Tibial nerve (tissue), 4 donors: ENCODE results near the gene RO60. TPM values are rescaled to one million over a fixed set of nuclear protein-coding genes. Genes with fewer than 3 reads are reported as not detected.

Source experiments
- DNase-seq, 2 donors: peaks; one replicate each; pipeline ENCODE4 v3.0.0-alpha.2; 2019; ENCODE audit warnings: low spot score in 2 of 2
- H3K27ac ChIP-seq, 4 donors: fragments of 200-600 bp; sonication (generic) in 3 of 4; one replicate each; pipeline ENCODE4 v1.5.1; 2017 to 2019; ENCODE audit warnings: mild to moderate bottlenecking in 1 of 4
- H3K27me3 ChIP-seq, 2 donors: fragments of 200-600 bp; sonication (generic) in 1 of 2; one replicate each; pipeline versions ENCODE4 v1.5.1 to v1.6.0; 2017 to 2019
- H3K36me3 ChIP-seq, 3 donors: fragments of 200-600 bp; sonication (generic); one replicate each; pipeline ENCODE4 v1.5.1; 2018 to 2019
- H3K4me1 ChIP-seq, 4 donors: fragments of 200-600 bp; sonication (generic) in 3 of 4; one replicate each; pipeline ENCODE4 v1.5.1; 2017 to 2019
- H3K4me3 ChIP-seq, 4 donors: fragments of 200-600 bp; sonication (generic) in 3 of 4; one replicate each; pipeline ENCODE4 v1.5.1; 2017 to 2019; ENCODE audit warnings: mild to moderate bottlenecking in 1 of 4, moderate library complexity in 1 of 4
- H3K9me3 ChIP-seq, 4 donors: fragments of 200-600 bp; sonication (generic) in 3 of 4; one replicate each; pipeline ENCODE4 v1.5.1; 2017 to 2019
- EP300 ChIP-seq, 2 donors: sonication (generic); formaldehyde crosslinking; IDR thresholded peaks; one replicate each; pipeline ENCODE4 v1.6.1; 2017; ENCODE audit warnings: antibody characterized with exemption in 2 of 2, mild to moderate bottlenecking in 1 of 2
- POLR2A ChIP-seq, 2 donors: fragments of 450-650 bp; IDR thresholded peaks; one replicate each; pipeline ENCODE4 v1.6.1; 2017; ENCODE audit warnings: antibody characterized with exemption in 2 of 2, mild to moderate bottlenecking in 2 of 2, moderate library complexity in 2 of 2
- WGBS, 2 donors: methylation state at CpG; one replicate each; pipeline ENCODE4 v1.1.5; 2018; 5-methylcytosine and 5-hydroxymethylcytosine counted together
- total RNA-seq, 4 donors: library from RNA; depleted of rRNA; stranded (reverse); fragments of >200 nt; gene quantifications; one replicate each; pipeline ENCODE4 v1.1.0, GENCODE V29; 2016
- TF ChIP-seq, protein P1 (sequence below), 5 experiments: fragments of 200-600 bp in 3 of 5; fragments of 450-650 bp in 2 of 5; sonication (generic) in 3 of 5; IDR thresholded peaks; one replicate each; pipeline ENCODE4 v1.5.1; 2016 to 2019; ENCODE audit warnings: antibody characterized with exemption in 5 of 5, mild to moderate bottlenecking in 3 of 5, moderate library complexity in 2 of 5

Gene RO60
- total RNA-seq, 4 donors from 2014 or later: 67.5 to 108 (median 91.3) TPM

DNA sequence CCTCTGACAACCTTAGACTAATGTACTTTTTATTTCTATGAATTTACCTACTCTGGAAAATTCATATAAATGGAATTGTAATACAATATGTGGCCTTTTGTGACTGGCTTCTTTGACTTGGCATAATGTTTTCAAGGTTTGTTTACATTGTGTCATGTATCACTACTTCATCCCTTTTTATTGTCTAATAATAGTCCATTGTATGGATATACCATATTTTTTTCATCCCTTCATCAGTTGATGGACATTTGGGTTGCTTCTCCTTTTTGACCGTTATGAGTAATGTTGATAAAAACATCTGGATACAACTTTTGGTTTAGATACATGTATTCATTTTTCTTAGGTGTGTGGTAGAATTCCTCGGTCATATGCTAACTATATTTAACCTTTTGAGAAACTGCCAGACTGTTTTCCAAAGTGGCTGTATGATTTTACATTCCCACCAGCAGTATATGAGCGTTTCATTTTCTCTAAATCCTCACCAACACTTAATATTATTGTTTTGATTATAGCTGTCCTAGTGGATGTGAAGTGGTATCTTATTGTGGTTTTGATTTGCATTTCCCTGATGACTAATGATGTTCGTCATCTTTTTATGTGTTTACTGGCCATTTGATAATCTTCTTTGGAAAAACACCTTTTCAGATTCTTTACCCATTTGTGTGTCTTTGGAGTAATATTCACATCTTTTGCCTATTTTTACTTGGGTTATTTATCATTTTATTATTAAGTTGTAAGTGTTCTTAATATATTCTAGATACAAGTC, 3.5 kb downstream of the RO60 start:
- H3K36me3 ChIP-seq: no peaks in the 10 kb centered on the region
- DNase-seq: no peak
- H3K27me3 ChIP-seq: no peaks in the 10 kb centered on the region
- H3K4me1 ChIP-seq: peaks cover 0 to 38% (median 13%) of the 10 kb centered on the region in 4 donors
- TF ChIP-seq, protein P1, sequence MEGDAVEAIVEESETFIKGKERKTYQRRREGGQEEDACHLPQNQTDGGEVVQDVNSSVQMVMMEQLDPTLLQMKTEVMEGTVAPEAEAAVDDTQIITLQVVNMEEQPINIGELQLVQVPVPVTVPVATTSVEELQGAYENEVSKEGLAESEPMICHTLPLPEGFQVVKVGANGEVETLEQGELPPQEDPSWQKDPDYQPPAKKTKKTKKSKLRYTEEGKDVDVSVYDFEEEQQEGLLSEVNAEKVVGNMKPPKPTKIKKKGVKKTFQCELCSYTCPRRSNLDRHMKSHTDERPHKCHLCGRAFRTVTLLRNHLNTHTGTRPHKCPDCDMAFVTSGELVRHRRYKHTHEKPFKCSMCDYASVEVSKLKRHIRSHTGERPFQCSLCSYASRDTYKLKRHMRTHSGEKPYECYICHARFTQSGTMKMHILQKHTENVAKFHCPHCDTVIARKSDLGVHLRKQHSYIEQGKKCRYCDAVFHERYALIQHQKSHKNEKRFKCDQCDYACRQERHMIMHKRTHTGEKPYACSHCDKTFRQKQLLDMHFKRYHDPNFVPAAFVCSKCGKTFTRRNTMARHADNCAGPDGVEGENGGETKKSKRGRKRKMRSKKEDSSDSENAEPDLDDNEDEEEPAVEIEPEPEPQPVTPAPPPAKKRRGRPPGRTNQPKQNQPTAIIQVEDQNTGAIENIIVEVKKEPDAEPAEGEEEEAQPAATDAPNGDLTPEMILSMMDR (IDR thresholded peaks at IDR 0.05): no peak
- no peak for TF ChIP-seq POLR2A (IDR thresholded peaks at IDR 0.05)
- no peak for TF ChIP-seq EP300 (IDR thresholded peaks at IDR 0.05)
- no peak overlapping the region for H3K4me3 ChIP-seq
- no peaks in the 10 kb centered on the region for H3K9me3 ChIP-seq
- no peak overlapping the region for H3K27ac ChIP-seq
- WGBS, 2 donors: 91 to 94% methylated on average over 4 of the region's 4 CpGs

DNA sequence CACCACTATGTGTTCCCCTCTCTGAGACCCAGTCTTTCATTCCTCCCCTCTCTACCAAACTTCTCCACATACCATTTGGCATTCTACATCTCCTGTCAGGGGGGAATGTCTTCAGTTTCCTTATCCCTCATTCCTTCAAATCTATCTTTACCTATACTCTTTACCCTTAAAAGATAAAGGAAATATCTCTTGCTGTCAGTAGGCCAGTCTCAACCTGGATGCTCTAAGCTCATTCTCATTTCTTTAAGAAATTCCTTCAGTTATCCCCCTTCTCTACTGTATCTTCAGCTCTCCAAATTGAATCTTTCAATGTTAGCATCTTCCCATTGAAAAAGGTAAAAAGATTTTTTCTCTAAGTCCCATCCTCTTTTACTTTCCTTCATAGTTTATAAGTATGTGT, 6.5 kb downstream of the RO60 start:
- no peak overlapping the region for H3K4me3 ChIP-seq
- H3K27ac ChIP-seq: no peak overlapping the region
- H3K4me1 ChIP-seq: peaks cover 0 to 42% (median 16%) of the 10 kb centered on the region in 4 donors
- H3K36me3 ChIP-seq: peaks cover 0 to 11% (median 0%) of the 10 kb centered on the region in 3 donors
- TF ChIP-seq, protein P1 (IDR thresholded peaks at IDR 0.05): no peak
- TF ChIP-seq POLR2A (IDR thresholded peaks at IDR 0.05) (no peak), EP300 (IDR thresholded peaks at IDR 0.05) (no peak)
- H3K27me3 ChIP-seq: no peaks in the 10 kb centered on the region
- DNase-seq: no peak
- H3K9me3 ChIP-seq: no peaks in the 10 kb centered on the region

DNA sequence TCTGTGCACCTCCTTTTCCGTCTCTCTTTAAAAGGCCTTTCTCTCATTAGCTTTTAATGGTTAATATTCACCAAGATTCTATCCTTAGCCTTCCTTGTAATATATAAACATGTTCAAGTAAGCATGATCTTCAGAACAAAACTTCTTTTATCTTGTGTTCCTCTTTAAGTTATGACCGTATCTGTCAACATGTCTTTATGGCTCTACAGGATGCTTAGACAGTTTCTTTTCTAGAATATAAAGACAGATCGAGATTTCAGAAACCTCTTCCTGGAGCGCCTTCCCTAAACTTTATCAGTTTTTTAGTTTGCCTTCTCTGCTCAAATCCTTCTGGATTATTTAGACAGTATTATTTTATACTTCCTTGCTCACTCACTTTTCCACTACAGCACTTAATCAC, 7.2 kb downstream of the RO60 start:
- no peak for TF ChIP-seq EP300 (IDR thresholded peaks at IDR 0.05)
- TF ChIP-seq POLR2A (IDR thresholded peaks at IDR 0.05): no peak
- TF ChIP-seq, protein P1 (IDR thresholded peaks at IDR 0.05): no peak
- WGBS, 2 donors: 73 to 77% methylated on average over 4 of the region's 4 CpGs
- Histone ChIP-seq H3K27me3 (no peaks in the 10 kb centered on the region), H3K9me3 (no peaks in the 10 kb centered on the region), H3K4me1 (peaks cover 0 to 42% (median 15%) of the 10 kb centered on the region in 4 donors), H3K4me3 (no peak overlapping the region), H3K36me3 (peaks cover 0 to 11% (median 0%) of the 10 kb centered on the region in 3 donors), H3K27ac (no peak overlapping the region)
- DNase-seq: no peak

DNA sequence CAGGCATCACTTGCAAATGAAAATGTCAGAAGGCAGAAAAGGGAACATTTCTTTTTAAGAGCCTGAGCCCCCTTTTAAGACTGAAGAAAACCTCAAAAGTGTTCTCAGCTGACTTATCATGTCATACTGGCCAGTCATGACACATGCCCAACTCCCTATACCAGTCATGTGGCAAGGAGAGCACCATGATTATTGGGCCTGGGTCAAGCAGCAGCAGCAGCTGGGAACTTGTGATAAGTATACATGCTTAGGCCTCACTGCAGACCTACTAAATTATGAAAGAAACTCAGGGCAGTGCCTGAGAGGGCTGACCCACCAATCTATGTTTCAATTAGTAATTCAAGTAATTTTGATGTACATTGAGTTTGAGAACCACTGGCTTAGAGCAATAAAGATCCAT, 8.6 kb downstream of the RO60 start:
- H3K4me3 ChIP-seq: no peak overlapping the region
- H3K27ac ChIP-seq: no peak overlapping the region
- peaks cover 0 to 11% (median 0%) of the 10 kb centered on the region in 3 donors for H3K36me3 ChIP-seq
- H3K4me1 ChIP-seq: peaks cover 0 to 40% (median 12%) of the 10 kb centered on the region in 4 donors
- no peak for DNase-seq
- no peaks in the 10 kb centered on the region for H3K9me3 ChIP-seq
- TF ChIP-seq, protein P1 (IDR thresholded peaks at IDR 0.05): no peak
- no peak for TF ChIP-seq EP300 (IDR thresholded peaks at IDR 0.05)
- TF ChIP-seq POLR2A (IDR thresholded peaks at IDR 0.05): no peak
- no peaks in the 10 kb centered on the region for H3K27me3 ChIP-seq

DNA sequence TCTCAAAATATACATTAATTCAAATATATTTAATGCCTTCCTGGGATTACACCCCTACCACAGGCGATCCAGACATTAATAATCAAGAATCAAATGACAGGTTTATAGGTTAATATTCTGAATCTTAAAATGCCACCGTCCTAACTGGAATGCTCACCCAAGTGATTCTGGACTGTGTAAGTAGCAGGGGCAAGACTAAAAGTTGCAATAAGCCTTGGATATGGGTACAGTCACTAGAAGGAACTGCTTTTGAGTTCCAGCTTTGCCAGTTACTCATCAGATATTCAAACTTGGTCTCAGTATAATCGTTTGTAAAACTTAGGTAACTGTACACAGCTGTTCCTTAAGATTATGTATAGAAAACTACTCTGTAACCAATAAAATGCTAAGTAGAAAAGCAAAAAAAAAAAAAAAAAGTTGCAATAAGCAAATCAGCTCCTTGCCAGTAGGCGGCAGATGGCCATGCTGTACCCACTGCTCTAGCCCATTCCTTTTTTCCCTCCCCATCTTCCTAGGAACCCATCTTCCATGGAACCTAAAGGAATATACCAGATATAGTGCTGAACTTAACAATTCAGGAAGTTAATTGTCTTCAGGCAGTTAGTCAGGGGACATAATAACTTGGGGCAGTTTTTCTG, 10.5 kb downstream of the RO60 start:
- no peak overlapping the region for H3K27ac ChIP-seq
- 79 to 89% methylated on average over 4 of the region's 4 CpGs for WGBS, 2 donors
- no peak for DNase-seq
- peaks cover 0 to 35% (median 12%) of the 10 kb centered on the region in 4 donors for H3K4me1 ChIP-seq
- H3K4me3 ChIP-seq: no peak overlapping the region
- TF ChIP-seq, protein P1 (IDR thresholded peaks at IDR 0.05): no peak
- TF ChIP-seq EP300 (IDR thresholded peaks at IDR 0.05): no peak
- TF ChIP-seq POLR2A (IDR thresholded peaks at IDR 0.05): no peak
- peaks cover 0 to 16% (median 0%) of the 10 kb centered on the region in 3 donors for H3K36me3 ChIP-seq
- H3K9me3 ChIP-seq: no peaks in the 10 kb centered on the region
- no peaks in the 10 kb centered on the region for H3K27me3 ChIP-seq
